Adrenal gland (tissue), 12 donors: Measurements from ENCODE around the gene ZZZ3. TPM values are rescaled to one million over a fixed set of nuclear protein-coding genes. Genes with fewer than 3 reads are reported as not detected.
"Not testable (repeated sequence)": the region's sequence is repeated elsewhere in the genome, so short reads cannot be mapped to it uniquely, and the experiment has no call there.

Experiments used
- DNase-seq, 7 donors: peaks; one replicate each; pipeline ENCODE4 v3.0.0-alpha.2; 2019 to 2020
- H3K27ac ChIP-seq, 5 donors: fragments of 200-600 bp; sonication (generic) in 4 of 5; 1 replicate in 3 of 5; 2 replicates in 2 of 5; pipeline versions ENCODE4 v1.5.1 to v1.8.0; 2016 to 2020; ENCODE audit warnings: mild to moderate bottlenecking in 1 of 5
- H3K27me3 ChIP-seq: fragments of 200-600 bp; 2 replicates; pipeline ENCODE4 v1.8.0; 2021
- H3K36me3 ChIP-seq, 2 donors: fragments of 200-600 bp; replicated peaks in 1 of 2; 1 replicate in 1 of 2; 2 replicates in 1 of 2; pipeline versions ENCODE4 v1.5.1 to v1.8.0; 2018 to 2022
- H3K4me1 ChIP-seq, 2 donors: fragments of 200-600 bp; replicated peaks in 1 of 2; 1 replicate in 1 of 2; 2 replicates in 1 of 2; pipeline versions ENCODE4 v1.5.1 to v1.8.0; 2018 to 2021
- H3K4me3 ChIP-seq, 4 donors: fragments of 200-600 bp; sonication (generic) in 3 of 4; one replicate each; pipeline ENCODE4 v1.5.1; 2016 to 2018
- H3K9me3 ChIP-seq, 3 donors: fragments of 200-600 bp; sonication (generic) in 1 of 3; replicated peaks in 1 of 3; 1 replicate in 2 of 3; 2 replicates in 1 of 3; pipeline versions ENCODE4 v1.5.1 to v1.8.0; 2016 to 2021
- CTCF ChIP-seq, 6 experiments: fragments of 450-650 bp in 4 of 6; fragments of 200-600 bp in 2 of 6; sonication (generic) in 1 of 6; IDR thresholded peaks; 1 replicate in 5 of 6; 2 replicates in 1 of 6; pipeline versions ENCODE4 v1.5.1 to v1.8.0; 2016 to 2021; ENCODE audit warnings: antibody characterized with exemption in 6 of 6, mild to moderate bottlenecking in 2 of 6, moderate library complexity in 1 of 6
- POLR2A ChIP-seq, 2 donors: fragments of 450-650 bp; IDR thresholded peaks; one replicate each; pipeline ENCODE4 v1.6.1; 2017; ENCODE audit warnings: antibody characterized with exemption in 2 of 2, mild to moderate bottlenecking in 2 of 2, moderate library complexity in 1 of 2
- WGBS, 4 donors: extraction: QIAGEN DNeasy Blood & Tissue Kit in 2 of 4; methylation state at CpG; one replicate each; pipeline versions ENCODE4 v1.1.5 to v1.1.7; 2013 to 2017; 5-methylcytosine and 5-hydroxymethylcytosine counted together
- intact Hi-C, 2 donors: fragments of 100-400 bp; cut with DNase I; formaldehyde crosslinking; loops; one replicate each; pipeline versions ENCODE4 v1.14.1 to v1.15.0; 2022 to 2023
- polyA plus RNA-seq, 3 donors: library from polyadenylated mRNA; stranded (reverse); fragments of 200-250 nt in 2 of 3; fragments of 350-450 nt in 1 of 3; fragmentation: Illumina TruSeq in 1 of 3; extraction: RNeasy Lipid Tissue Mini Kit (QIAGEN cat#74804) in 1 of 3; gene quantifications; one replicate each; pipeline ENCODE4 v1.2.3, GENCODE V29; 2013 to 2014
- total RNA-seq, 9 donors: library from RNA; depleted of rRNA in 4 of 9; stranded (reverse); fragments of >200 nt in 4 of 9; fragments of 120-200 nt in 1 of 9; fragmentation: NEBNext Ultra II Directional in 1 of 9; extraction: Animal tissue kit (Norgen Biotek cat#: 25700) in 1 of 9; gene quantifications; one replicate each; pipeline versions ENCODE4 v1.1.0 to v1.2.4, GENCODE V29; 2013 to 2023
- donor health status: healthy with polysubstance abuse.
- donor health status: Bipolar disorder and iron deficiency.
- donor health status: DM: yes; HTN: yes; CAD: no.
- donor health status: DM: no; HTN: no; CAD: no.
- donor health status: DM: no; HTN: no; CAD: no.
- donor health status: DM: yes; HTN: yes; CAD: no.

Gene ZZZ3
- total and polyA plus RNA-seq, 12 donors: 14.1 to 86.2 (median 47.0) TPM

GRCh38 chr1:77678660-77679610, 3.5 kb downstream of the ZZZ3 start:
- intact Hi-C loops: no loop called here
- Histone ChIP-seq H3K9me3 (no peaks in the 10 kb centered on the region), H3K27me3 (no peaks in the 10 kb centered on the region), H3K4me3 (no peak overlapping the region), H3K4me1 (peaks cover 25 to 65% of the 10 kb centered on the region in 2 donors), H3K36me3 (no peaks in the 10 kb centered on the region), H3K27ac (no peak overlapping the region)
- TF ChIP-seq CTCF (IDR thresholded peaks at IDR 0.05) (no peak), POLR2A (IDR thresholded peaks at IDR 0.05) (no peak)
- no peak for DNase-seq
- 86 to 93% (median 90%) methylated on average over 5 of the region's 5 CpGs for WGBS, 4 donors

- H3K36me3 ChIP-seq, H3K4me3 ChIP-seq, H3K27me3 ChIP-seq, H3K9me3 ChIP-seq, DNase-seq, H3K27ac ChIP-seq, intact Hi-C loops: not testable (repeated sequence)
- H3K4me1 ChIP-seq: peaks cover 11 to 73% of the 10 kb centered on the region in 2 donors
- 89 to 97% (median 93%) methylated on average over 3 of the region's 3 CpGs for WGBS, 4 donors
These were observed 7.7 kb downstream of the ZZZ3 start for GRCh38 chr1:77674807-77675206.

DNA sequence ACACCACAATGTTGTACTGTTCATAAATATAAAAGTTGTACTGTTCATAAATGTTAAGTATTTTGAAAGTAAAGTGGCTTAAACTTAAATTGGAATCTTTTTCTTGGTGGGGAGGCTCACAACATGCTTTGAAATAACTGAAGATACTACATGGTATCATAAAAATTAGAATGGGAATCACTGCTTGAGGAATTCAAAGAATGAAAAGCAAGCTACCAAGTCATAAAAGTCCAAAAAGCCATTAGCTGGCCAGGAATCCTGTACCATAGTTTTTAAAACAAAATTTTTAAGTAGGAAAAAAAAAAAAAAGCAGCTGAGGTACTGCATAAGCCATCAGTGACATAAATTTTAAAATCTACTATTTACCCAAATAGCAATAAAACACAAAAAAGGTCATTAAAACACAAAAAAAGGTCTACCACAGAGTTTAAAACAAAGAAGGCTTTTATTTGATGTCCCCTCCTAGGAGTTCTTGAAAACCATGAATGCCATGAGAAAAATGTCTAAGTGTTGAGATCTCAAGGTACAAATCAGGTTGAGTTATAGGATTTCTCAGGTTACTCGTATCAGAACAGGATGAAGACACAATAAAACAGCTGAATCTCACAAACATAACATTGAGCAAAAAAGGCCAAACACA, 8.6 kb downstream of the ZZZ3 start:
- H3K27me3 ChIP-seq: no peaks in the 10 kb centered on the region
- H3K9me3 ChIP-seq: no peaks in the 10 kb centered on the region
- WGBS, 4 donors: 86 to 92% (median 89%) methylated on average over 1 of the region's 1 CpG
- H3K4me1 ChIP-seq: peaks cover 5 to 63% of the 10 kb centered on the region in 2 donors
- H3K4me3 ChIP-seq: no peak overlapping the region
- TF ChIP-seq POLR2A (IDR thresholded peaks at IDR 0.05) (no peak), CTCF (IDR thresholded peaks at IDR 0.05) (no peak)
- no peak overlapping the region for H3K27ac ChIP-seq
- no peaks in the 10 kb centered on the region for H3K36me3 ChIP-seq
- intact Hi-C loops: no loop called here
- DNase-seq: no peak

- Histone ChIP-seq H3K4me1 (peaks cover 0 to 58% of the 10 kb centered on the region in 2 donors), H3K27ac (no peak overlapping the region), H3K4me3 (no peak overlapping the region), H3K9me3 (no peaks in the 10 kb centered on the region), H3K36me3 (no peaks in the 10 kb centered on the region), H3K27me3 (no peaks in the 10 kb centered on the region)
- intact Hi-C loops: no loop called here
- no peak for DNase-seq
- no peak for TF ChIP-seq CTCF (IDR thresholded peaks at IDR 0.05)
- no peak for TF ChIP-seq POLR2A (IDR thresholded peaks at IDR 0.05)
- 90 to 92% (median 91%) methylated on average over 6 of the region's 6 CpGs for WGBS, 4 donors
These were observed 9.4 kb downstream of the ZZZ3 start for GRCh38 chr1:77673030-77673429.
